ENCODE results near the gene BLVRA. TPM values are rescaled to one million over a fixed set of nuclear protein-coding genes. Genes with fewer than 3 reads are reported as not detected.
A peak's percentile ranks its signal among the peaks of the same experiment; 100 is the strongest.

Gene BLVRA
- total RNA-seq, 1 experiment from 2014 or later: 27.6 TPM

- peak overlapping the region; percentile 87 for H3K4me2 ChIP-seq (ENCODE audit: low read length)
- H3K36me3 ChIP-seq (ENCODE audit: low read depth, low read length): no peaks in the 10 kb centered on the region
- H3K9me3 ChIP-seq (ENCODE audit: low read length): no peaks in the 10 kb centered on the region
- H3F3A ChIP-seq (ENCODE audit: low read length, unreplicated experiment): no peaks in the 10 kb centered on the region
- no peak overlapping the region for H2AFZ ChIP-seq (ENCODE audit: low read length)
- ATAC-seq (peak; percentile 78), DNase-seq (peak; percentile 89)
- TF ChIP-seq CTCF (conservative IDR thresholded peaks at IDR 0.05; ENCODE audit: low read depth, low read length): no peak
- no peak for TF ChIP-seq EZH2phosphoT487 (IDR thresholded peaks at IDR 0.05; ENCODE audit: borderline replicate concordance, low read length)
- TF ChIP-seq EZH2 (IDR thresholded peaks at IDR 0.05; ENCODE audit: low read length, unreplicated experiment): no peak
- H3K27ac ChIP-seq (ENCODE audit: low read length): peak overlapping the region; percentile 55
- H3K4me1 ChIP-seq (ENCODE audit: insufficient read depth, low read length): peaks cover 47% of the 10 kb centered on the region
- peak overlapping the region; percentile 45 for H3K4me3 ChIP-seq (ENCODE audit: low read length)
- H3K9me2 ChIP-seq (replicated peaks; ENCODE audit: low read length): no peaks in the 10 kb centered on the region
- H3K79me2 ChIP-seq (ENCODE audit: low read length): peaks cover 16% of the 10 kb centered on the region
- POLR2A ChIA-PET (ENCODE audit: unreplicated experiment): interaction anchor here (0.5 to 0.9 kb wide), 4 partner anchors 42 to 766 kb away, joined by 3 to 16 read pairs (median 6); partner anchors contain the start of gene STK17A
- CTCF ChIA-PET: interaction anchor here (0.6 to 0.7 kb wide), 4 partner anchors 22 to 325 kb away, joined by 3 to 5 read pairs (median 3); no protein-coding TSS in a partner anchor
- no peaks in the 10 kb centered on the region for H4K20me1 ChIP-seq (ENCODE audit: low read length)
- 0 out of 2 replicates have a peak overlapping the region, but pooled peaks have one; percentile 5 for H3K9ac ChIP-seq (ENCODE audit: low read length)
- no peaks in the 10 kb centered on the region for H3K27me3 ChIP-seq (ENCODE audit: low read length)
- BruUV-seq (replicated peaks): no TSS peak
- intact Hi-C loops (cut with micrococcal nuclease): loop anchor here (2.0 kb wide), 1 partner anchor 36 kb away; the partner anchor contains the start of gene COA1
These were observed 6.5 kb downstream of the BLVRA start for GRCh38 chr7:43764807-43765491.

DNA sequence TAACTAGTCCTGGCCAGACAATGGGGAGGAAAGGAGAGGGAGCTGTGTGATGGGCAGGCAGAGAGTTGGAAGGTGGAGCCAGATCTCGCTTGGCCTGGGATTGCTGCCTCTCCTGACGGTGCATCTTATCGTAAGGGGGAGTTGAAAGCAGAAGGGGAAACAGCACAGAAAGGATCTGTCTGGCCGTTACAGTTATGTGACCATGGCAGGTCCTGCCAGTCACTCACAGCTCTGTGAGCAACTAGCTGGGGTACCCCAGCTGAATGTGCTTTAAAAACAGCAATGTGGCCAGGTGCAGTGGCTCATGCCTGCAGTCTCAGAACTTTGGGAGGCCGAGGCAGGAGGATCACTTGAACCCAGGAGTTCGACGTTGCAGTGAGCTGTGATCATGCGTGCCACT is 8.1 kb downstream of the BLVRA start:
- no peaks in the 10 kb centered on the region for H3K9me2 ChIP-seq (replicated peaks; ENCODE audit: low read length)
- no TSS peak for BruUV-seq (replicated peaks)
- peaks cover 11% of the 10 kb centered on the region for H3K79me2 ChIP-seq (ENCODE audit: low read length)
- no peak overlapping the region for H3K4me2 ChIP-seq (ENCODE audit: low read length)
- H3K27me3 ChIP-seq (ENCODE audit: low read length): no peaks in the 10 kb centered on the region
- H3K9me3 ChIP-seq (ENCODE audit: low read length): no peaks in the 10 kb centered on the region
- ChIA-PET CTCF (no interaction called here), POLR2A (ENCODE audit: unreplicated experiment) (interaction anchor here (0.5 kb wide), 1 partner anchor 8 kb away, joined by 3 read pairs; the partner anchor contains the start of gene BLVRA)
- DNase-seq (no peak), ATAC-seq (no peak)
- H2AFZ ChIP-seq (ENCODE audit: low read length): no peak overlapping the region
- H3K4me1 ChIP-seq (ENCODE audit: insufficient read depth, low read length): peaks cover 41% of the 10 kb centered on the region
- intact Hi-C loops (cut with micrococcal nuclease): no loop called here
- H3K36me3 ChIP-seq (ENCODE audit: low read depth, low read length): no peaks in the 10 kb centered on the region
- TF ChIP-seq EZH2 (IDR thresholded peaks at IDR 0.05; ENCODE audit: low read length, unreplicated experiment) (no peak), CTCF (conservative IDR thresholded peaks at IDR 0.05; ENCODE audit: low read depth, low read length) (no peak), EZH2phosphoT487 (IDR thresholded peaks at IDR 0.05; ENCODE audit: borderline replicate concordance, low read length) (no peak)
- no peak overlapping the region for H3K4me3 ChIP-seq (ENCODE audit: low read length)
- no peaks in the 10 kb centered on the region for H3F3A ChIP-seq (ENCODE audit: low read length, unreplicated experiment)
- no peak overlapping the region for H3K27ac ChIP-seq (ENCODE audit: low read length)
- H4K20me1 ChIP-seq (ENCODE audit: low read length): no peaks in the 10 kb centered on the region
- H3K9ac ChIP-seq (ENCODE audit: low read length): no peak overlapping the region

- H4K20me1 ChIP-seq (ENCODE audit: low read length): no peaks in the 10 kb centered on the region
- H3K9me2 ChIP-seq (replicated peaks; ENCODE audit: low read length): no peaks in the 10 kb centered on the region
- no peak for TF ChIP-seq EZH2 (IDR thresholded peaks at IDR 0.05; ENCODE audit: low read length, unreplicated experiment)
- TF ChIP-seq EZH2phosphoT487 (IDR thresholded peaks at IDR 0.05; ENCODE audit: borderline replicate concordance, low read length): no peak
- TF ChIP-seq CTCF (conservative IDR thresholded peaks at IDR 0.05; ENCODE audit: low read depth, low read length): no peak
- intact Hi-C loops (cut with micrococcal nuclease): no loop called here
- no peaks in the 10 kb centered on the region for H3F3A ChIP-seq (ENCODE audit: low read length, unreplicated experiment)
- H2AFZ ChIP-seq (ENCODE audit: low read length): no peak overlapping the region
- peaks cover 33% of the 10 kb centered on the region for H3K4me1 ChIP-seq (ENCODE audit: insufficient read depth, low read length)
- H3K9ac ChIP-seq (ENCODE audit: low read length): no peak overlapping the region
- DNase-seq (no peak), ATAC-seq (no peak)
- ChIA-PET CTCF (no interaction called here), POLR2A (ENCODE audit: unreplicated experiment) (no interaction called here)
- H3K79me2 ChIP-seq (ENCODE audit: low read length): peaks cover 11% of the 10 kb centered on the region
- no TSS peak for BruUV-seq (replicated peaks)
- no peak overlapping the region for H3K4me2 ChIP-seq (ENCODE audit: low read length)
- no peaks in the 10 kb centered on the region for H3K27me3 ChIP-seq (ENCODE audit: low read length)
- 0 out of 2 replicates have a peak, but pooled peaks cover 4% of the 10 kb centered on the region for H3K36me3 ChIP-seq (ENCODE audit: low read depth, low read length)
- H3K4me3 ChIP-seq (ENCODE audit: low read length): no peak overlapping the region
- no peaks in the 10 kb centered on the region for H3K9me3 ChIP-seq (ENCODE audit: low read length)
- H3K27ac ChIP-seq (ENCODE audit: low read length): no peak overlapping the region
These were observed 8.8 kb downstream of the BLVRA start for GRCh38 chr7:43767311-43767710.
